ENCODE data around the gene HES5. TPM values are rescaled to one million over a fixed set of nuclear protein-coding genes. Genes with fewer than 3 reads are reported as not detected.

HES5 gene
- total and polyA plus RNA-seq, 10 of the 15 experiments (the other 5 are each of a cell fraction or from before 2014, with no cell fraction given): 0.12 to 0.15 TPM; not detected in 8

DNA sequence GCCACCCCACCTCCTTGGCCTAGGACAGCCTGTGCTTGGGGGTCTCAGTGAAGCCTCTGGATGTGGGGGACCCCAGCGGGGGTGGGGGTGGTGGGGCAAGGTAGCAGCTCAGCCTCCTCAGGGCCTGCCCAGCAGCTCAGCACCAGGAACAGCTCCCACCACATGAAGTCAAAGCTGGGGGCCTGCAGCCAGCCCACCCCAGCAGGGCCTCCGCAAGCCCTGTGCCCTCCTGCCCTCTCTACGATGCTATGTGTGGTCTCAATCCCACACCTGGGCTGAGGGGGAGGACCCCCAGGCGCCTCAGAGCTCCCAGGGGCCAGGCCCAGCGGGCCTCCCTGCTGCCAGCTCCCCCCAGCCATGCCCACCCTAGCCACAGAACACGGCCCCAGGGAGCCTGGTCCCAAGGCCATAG is 22.3 kb downstream of the HES5 start:
- Histone ChIP-seq H3K4me2 (ENCODE audit: control insufficient read depth, insufficient read depth) (no peak overlapping the region), H3K4me1 (ENCODE audit: control insufficient read depth, insufficient read depth, low read length) (no peaks in the 10 kb centered on the region), H3K79me2 (ENCODE audit: control insufficient read depth, insufficient read depth, low read length) (no peaks in the 10 kb centered on the region), H2AFZ (ENCODE audit: control insufficient read depth, low read depth, low read length) (no peak overlapping the region), H3K27ac (ENCODE audit: control insufficient read depth, insufficient read depth) (no peak overlapping the region), H3K4me3 (no peak overlapping the region), H3K9me3 (replicated peaks; ENCODE audit: control insufficient read depth, insufficient read depth, low read length) (no peaks in the 10 kb centered on the region), H4K20me1 (ENCODE audit: control insufficient read depth, insufficient read depth) (no peaks in the 10 kb centered on the region; the same call in 1 of the 2 replicates), H3K36me3 (ENCODE audit: control insufficient read depth in 2 of 2, insufficient read depth in 2 of 2, low read length in 1 of 2) (peaks cover 2 to 26% of the 10 kb centered on the region in 2 experiments), H3K9ac (ENCODE audit: control insufficient read depth, insufficient read depth, low read length) (no peak overlapping the region), H3K27me3 (replicated peaks in 1 of 2; ENCODE audit: control insufficient read depth in 2 of 2, insufficient read depth in 2 of 2, low read length in 1 of 2) (no peaks in the 10 kb centered on the region)
- DNase-seq (ENCODE audit: low read depth, low spot score) (no peak), FAIRE-seq (no peak), ATAC-seq (no peak)
- SMC1A ChIA-PET (ENCODE audit: uncharacterized antibody, unreplicated experiment): no interaction called here
- CTCF ChIA-PET: no interaction called here
- intact Hi-C loops (cut with micrococcal nuclease; ENCODE audit: unreplicated experiment) (no loop called here), in situ Hi-C loops (cut with MboI) (no loop called here)
- 84% methylated on average over 6 of the region's 6 CpGs for WGBS (ENCODE audit: insufficient coverage, insufficient replicate concordance, low lambda C conversion rate, missing lambda C conversion rate)
- no TSS peak for BruUV-seq (replicated peaks)
- RAD21 ChIA-PET (ENCODE audit: unreplicated experiment): no interaction called here
- no peak for TF ChIP-seq SREBF1 (IDR thresholded peaks at IDR 0.05; ENCODE audit: low read length)
- 0 out of 2 replicates have a peak, but pooled peaks have one; percentile 52 for TF ChIP-seq POLR2A (IDR thresholded peaks at IDR 0.05; ENCODE audit: low read depth, low read length)
- POLR2A ChIA-PET: no interaction called here

DNA sequence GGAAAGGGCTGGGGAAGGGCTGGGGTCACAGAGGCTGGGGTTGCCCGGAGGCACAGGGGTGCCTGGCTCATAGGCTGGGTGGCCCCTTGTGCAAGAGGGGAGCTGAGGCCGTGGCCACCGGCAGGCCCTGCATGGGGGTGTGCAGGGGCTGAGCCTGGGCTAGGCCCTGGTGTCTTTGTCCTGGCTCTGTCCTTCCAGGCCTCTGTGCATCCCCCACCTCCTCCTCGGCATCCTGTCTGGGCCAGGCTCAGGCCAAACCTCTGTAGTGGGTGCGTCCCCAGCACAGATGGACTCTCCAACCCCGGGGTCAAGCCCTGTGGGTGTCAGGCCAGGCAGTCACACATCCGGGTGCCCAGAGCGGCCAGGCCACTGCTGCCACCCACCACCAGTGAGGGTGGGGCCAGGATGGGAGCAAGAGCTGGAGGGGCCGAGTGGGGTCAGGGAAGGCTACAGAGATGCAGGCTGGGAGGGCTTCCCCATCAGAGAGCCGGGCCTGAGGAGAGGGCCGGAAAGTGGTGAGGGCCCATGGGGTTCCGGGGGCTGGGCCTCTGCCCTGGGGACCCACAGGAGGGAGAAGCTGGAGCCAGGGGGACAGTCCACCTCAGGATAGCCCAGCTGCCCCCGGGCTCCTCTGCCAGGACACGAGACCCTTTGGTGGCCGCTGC is 23.0 kb downstream of the HES5 start:
- ChIA-PET CTCF (no interaction called here), POLR2A (no interaction called here), SMC1A (ENCODE audit: uncharacterized antibody, unreplicated experiment) (no interaction called here), RAD21 (ENCODE audit: unreplicated experiment) (no interaction called here)
- 93% methylated on average over 10 of the region's 15 CpGs for WGBS (ENCODE audit: insufficient coverage, insufficient replicate concordance, low lambda C conversion rate, missing lambda C conversion rate)
- Histone ChIP-seq H3K27ac (ENCODE audit: control insufficient read depth, insufficient read depth) (no peak overlapping the region), H3K27me3 (replicated peaks in 1 of 2; ENCODE audit: control insufficient read depth in 2 of 2, insufficient read depth in 2 of 2, low read length in 1 of 2) (no peaks in the 10 kb centered on the region), H3K4me2 (ENCODE audit: control insufficient read depth, insufficient read depth) (no peak overlapping the region), H3K4me3 (no peak overlapping the region), H2AFZ (ENCODE audit: control insufficient read depth, low read depth, low read length) (no peak overlapping the region), H3K36me3 (ENCODE audit: control insufficient read depth in 2 of 2, insufficient read depth in 2 of 2, low read length in 1 of 2) (peaks cover 2 to 25% of the 10 kb centered on the region in 2 experiments), H3K79me2 (ENCODE audit: control insufficient read depth, insufficient read depth, low read length) (no peaks in the 10 kb centered on the region), H3K4me1 (ENCODE audit: control insufficient read depth, insufficient read depth, low read length) (no peaks in the 10 kb centered on the region), H4K20me1 (ENCODE audit: control insufficient read depth, insufficient read depth) (no peaks in the 10 kb centered on the region; the same call in 1 of the 2 replicates), H3K9me3 (replicated peaks; ENCODE audit: control insufficient read depth, insufficient read depth, low read length) (no peaks in the 10 kb centered on the region), H3K9ac (ENCODE audit: control insufficient read depth, insufficient read depth, low read length) (no peak overlapping the region)
- intact Hi-C loops (cut with micrococcal nuclease; ENCODE audit: unreplicated experiment) (no loop called here), in situ Hi-C loops (cut with MboI) (no loop called here)
- FAIRE-seq: no peak
- no TSS peak for BruUV-seq (replicated peaks)
- ATAC-seq: peak; percentile 10
- DNase-seq (ENCODE audit: low read depth, low spot score): no peak
- no peak for TF ChIP-seq HDAC2 (IDR thresholded peaks at IDR 0.05)
- TF ChIP-seq STAT3 (IDR thresholded peaks at IDR 0.05; ENCODE audit: low read depth, low read length): no peak
- TF ChIP-seq, protein P1, sequence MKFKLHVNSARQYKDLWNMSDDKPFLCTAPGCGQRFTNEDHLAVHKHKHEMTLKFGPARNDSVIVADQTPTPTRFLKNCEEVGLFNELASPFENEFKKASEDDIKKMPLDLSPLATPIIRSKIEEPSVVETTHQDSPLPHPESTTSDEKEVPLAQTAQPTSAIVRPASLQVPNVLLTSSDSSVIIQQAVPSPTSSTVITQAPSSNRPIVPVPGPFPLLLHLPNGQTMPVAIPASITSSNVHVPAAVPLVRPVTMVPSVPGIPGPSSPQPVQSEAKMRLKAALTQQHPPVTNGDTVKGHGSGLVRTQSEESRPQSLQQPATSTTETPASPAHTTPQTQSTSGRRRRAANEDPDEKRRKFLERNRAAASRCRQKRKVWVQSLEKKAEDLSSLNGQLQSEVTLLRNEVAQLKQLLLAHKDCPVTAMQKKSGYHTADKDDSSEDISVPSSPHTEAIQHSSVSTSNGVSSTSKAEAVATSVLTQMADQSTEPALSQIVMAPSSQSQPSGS (IDR thresholded peaks at IDR 0.05; ENCODE audit: low read length): no peak
- TF ChIP-seq POLR2A (IDR thresholded peaks at IDR 0.05; ENCODE audit: low read depth, low read length): peak; percentile 41; the same call in 1 of the 2 replicates
